WTC11 (cell line): ENCODE data around the gene KIRREL3. TPM values are rescaled to one million over a fixed set of nuclear protein-coding genes. Genes with fewer than 3 reads are reported as not detected.

Source experiments
- ATAC-seq: fragments of 200-7000 bp; cut with Tn5 transposase; 2 replicates; pipeline ENCODE4 v1.10.0; 2021; ENCODE audit warnings: mild to moderate bottlenecking, moderate library complexity
- CTCF ChIA-PET: fragments of 300-600 bp; sonication (Branson Sonifier 250); formaldehyde crosslinking; loops from one replicate; lab custom pipeline; 2021; ENCODE audit warnings: antibody characterized with exemption; lab: Charles Lee
- POLR2A ChIA-PET: fragments of 350-600 bp; sonication (Branson Sonifier 250); formaldehyde crosslinking; loops from one replicate; lab custom pipeline; 2021; ENCODE audit warnings: antibody characterized with exemption; lab: Charles Lee
- DNase-seq: peaks from one replicate; pipeline ENCODE4 v3.0.0; 2021; ENCODE audit warnings: low spot score
- H3K27ac Mint-ChIP-seq: 2 replicates; pipeline ENCODE4 v1.8.0; 2021; ENCODE audit warnings: mixed read lengths
- H3K27me3 Mint-ChIP-seq: 2 replicates; pipeline ENCODE4 v1.8.0; 2021; ENCODE audit warnings: low read depth, mild to moderate bottlenecking, moderate library complexity, mixed read lengths
- H3K36me3 Mint-ChIP-seq: 2 replicates; pipeline ENCODE4 v1.8.0; 2021; ENCODE audit warnings: mixed read lengths
- H3K4me1 Mint-ChIP-seq: 2 replicates; pipeline ENCODE4 v1.8.0; 2022; ENCODE audit warnings: mixed read lengths
- H3K4me3 Mint-ChIP-seq: 2 replicates; pipeline ENCODE4 v1.8.0; 2021; ENCODE audit warnings: mild to moderate bottlenecking, moderate library complexity, mixed read lengths
- H3K9me3 Mint-ChIP-seq: 2 replicates; pipeline ENCODE4 v1.8.0; 2021; ENCODE audit warnings: mixed read lengths
- CREB1 ChIP-seq: sonication (generic); formaldehyde crosslinking; IDR thresholded peaks from 2 replicates; pipeline ENCODE4 v1.8.0; 2023; ENCODE audit warnings: mild to moderate bottlenecking, missing genetic modification reagents
- EMX1 ChIP-seq: fragments of 250-450 bp; sonication (Bioruptor Pico); IDR thresholded peaks from 2 replicates; pipeline ENCODE4 v1.8.0; 2021; ENCODE audit warnings: mild to moderate bottlenecking
- FOXK1 ChIP-seq: sonication (generic); formaldehyde crosslinking; IDR thresholded peaks from 2 replicates; pipeline ENCODE4 v1.8.0; 2022; ENCODE audit warnings: mild to moderate bottlenecking, moderate library complexity, missing genetic modification reagents
- NFYB ChIP-seq: sonication (generic); formaldehyde crosslinking; conservative IDR thresholded peaks from 2 replicates; pipeline ENCODE4 v1.8.0; 2022; ENCODE audit warnings: low read depth, missing genetic modification reagents
- NR1H2 ChIP-seq: sonication (generic); formaldehyde crosslinking; IDR thresholded peaks from 2 replicates; pipeline ENCODE4 v1.9.0; 2021; ENCODE audit warnings: mild to moderate bottlenecking, moderate library complexity, missing genetic modification reagents
- RORB ChIP-seq: fragments of 250-450 bp; sonication (Bioruptor Pico); IDR thresholded peaks from 2 replicates; pipeline ENCODE4 v1.9.0; 2021; ENCODE audit warnings: mild to moderate bottlenecking
- TEAD4 ChIP-seq: sonication (generic); formaldehyde crosslinking; IDR thresholded peaks from 2 replicates; pipeline ENCODE4 v1.8.0; 2022; ENCODE audit warnings: mild to moderate bottlenecking, missing genetic modification reagents
- ZNF396 ChIP-seq: fragments of 250-450 bp; sonication (Bioruptor Pico); IDR thresholded peaks from 2 replicates; pipeline ENCODE4 v1.8.0; 2021; ENCODE audit warnings: mild to moderate bottlenecking, moderate library complexity, borderline replicate concordance
- total RNA-seq: library from RNA; stranded (reverse); gene quantifications from 3 replicates; pipeline ENCODE4 v1.2.3, GENCODE V29; 2021
- TF ChIP-seq, protein P1 (sequence below): sonication (generic); formaldehyde crosslinking; IDR thresholded peaks from 2 replicates; pipeline ENCODE4 v1.8.0; 2023; ENCODE audit warnings: missing genetic modification reagents
- TF ChIP-seq, protein P2 (sequence below): sonication (generic); formaldehyde crosslinking; conservative IDR thresholded peaks from 2 replicates; pipeline ENCODE4 v1.8.1; 2022; ENCODE audit warnings: mild to moderate bottlenecking, missing genetic modification reagents
- TF ChIP-seq, protein P3 (sequence below): sonication (generic); formaldehyde crosslinking; IDR thresholded peaks from 2 replicates; pipeline ENCODE4 v1.8.0; 2022; ENCODE audit warnings: mild to moderate bottlenecking, missing genetic modification reagents
- TF ChIP-seq, protein P4 (sequence below): sonication (generic); formaldehyde crosslinking; IDR thresholded peaks from 2 replicates; pipeline ENCODE4 v1.8.1; 2023; ENCODE audit warnings: mild to moderate bottlenecking, missing genetic modification reagents, borderline replicate concordance
- TF ChIP-seq, protein P5 (sequence below): sonication (generic); formaldehyde crosslinking; IDR thresholded peaks from 2 replicates; pipeline ENCODE4 v1.8.1; 2023; ENCODE audit warnings: mild to moderate bottlenecking, missing genetic modification reagents, moderate library complexity
- TF ChIP-seq, protein P6 (sequence below): fragments of 250-450 bp; sonication (Bioruptor Pico); IDR thresholded peaks from 2 replicates; pipeline ENCODE4 v1.9.0; 2021; ENCODE audit warnings: moderate library complexity, mild to moderate bottlenecking, inconsistent platforms, borderline replicate concordance
- TF ChIP-seq, protein P7 (sequence below): sonication (generic); formaldehyde crosslinking; IDR thresholded peaks from 2 replicates; pipeline ENCODE4 v1.8.0; 2022; ENCODE audit warnings: mild to moderate bottlenecking, missing genetic modification reagents
- TF ChIP-seq, protein P8 (sequence below): sonication (generic); formaldehyde crosslinking; IDR thresholded peaks from 2 replicates; pipeline ENCODE4 v1.8.0; 2022; ENCODE audit warnings: missing genetic modification reagents
- TF ChIP-seq, protein P9 (sequence below): sonication (generic); formaldehyde crosslinking; IDR thresholded peaks from 2 replicates; pipeline ENCODE4 v1.8.0; 2023; ENCODE audit warnings: missing genetic modification reagents, mild to moderate bottlenecking, borderline replicate concordance

The KIRREL3 gene
- total RNA-seq, 1 experiment from 2014 or later, result 0.59 TPM

DNA sequence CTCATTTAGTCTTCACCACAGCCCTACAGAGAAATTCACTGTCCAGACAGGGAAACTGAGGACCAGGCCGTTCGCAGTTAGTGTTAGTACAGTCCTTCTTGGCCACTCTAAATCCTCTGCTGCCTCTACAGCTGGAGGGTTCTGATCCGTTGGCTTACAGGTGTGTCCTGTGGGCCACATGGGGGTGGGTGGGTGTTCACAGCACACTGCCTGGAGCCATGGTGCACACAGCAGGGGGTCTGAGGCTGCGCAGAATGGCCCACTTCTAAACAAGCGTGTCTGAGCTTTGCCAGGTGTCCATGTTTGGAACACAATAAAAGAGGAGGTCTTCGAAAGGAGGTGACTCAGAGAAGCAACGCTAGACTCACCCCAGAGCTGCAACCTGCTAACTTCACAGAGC is 396.1 kb downstream of the KIRREL3 start:
- H3K4me1 Mint-ChIP-seq, result peaks cover 59% of the 10 kb centered on the region
- ChIA-PET CTCF (no interaction called here), POLR2A (no interaction called here)
- H3K27me3 Mint-ChIP-seq, result no peaks in the 10 kb centered on the region
- H3K36me3 Mint-ChIP-seq, result no peaks in the 10 kb centered on the region
- H3K27ac Mint-ChIP-seq, result no peak overlapping the region
- no peak overlapping the region for H3K4me3 Mint-ChIP-seq
- DNase-seq (no peak), ATAC-seq (no peak)
- no peaks in the 10 kb centered on the region for H3K9me3 Mint-ChIP-seq
- TF ChIP-seq RORB (CRISPR knock-in tag), result no peak
- TF ChIP-seq, protein P1, sequence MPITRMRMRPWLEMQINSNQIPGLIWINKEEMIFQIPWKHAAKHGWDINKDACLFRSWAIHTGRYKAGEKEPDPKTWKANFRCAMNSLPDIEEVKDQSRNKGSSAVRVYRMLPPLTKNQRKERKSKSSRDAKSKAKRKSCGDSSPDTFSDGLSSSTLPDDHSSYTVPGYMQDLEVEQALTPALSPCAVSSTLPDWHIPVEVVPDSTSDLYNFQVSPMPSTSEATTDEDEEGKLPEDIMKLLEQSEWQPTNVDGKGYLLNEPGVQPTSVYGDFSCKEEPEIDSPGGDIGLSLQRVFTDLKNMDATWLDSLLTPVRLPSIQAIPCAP, result no peak
- TF ChIP-seq, protein P2, sequence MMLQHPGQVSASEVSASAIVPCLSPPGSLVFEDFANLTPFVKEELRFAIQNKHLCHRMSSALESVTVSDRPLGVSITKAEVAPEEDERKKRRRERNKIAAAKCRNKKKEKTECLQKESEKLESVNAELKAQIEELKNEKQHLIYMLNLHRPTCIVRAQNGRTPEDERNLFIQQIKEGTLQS (CRISPR knock-in tag), result no peak
- TF ChIP-seq TEAD4 (CRISPR knock-in tag), result no peak
- no peak for TF ChIP-seq NFYB (CRISPR knock-in tag)
- no peak for TF ChIP-seq NR1H2 (CRISPR knock-in tag)
- TF ChIP-seq, protein P3, sequence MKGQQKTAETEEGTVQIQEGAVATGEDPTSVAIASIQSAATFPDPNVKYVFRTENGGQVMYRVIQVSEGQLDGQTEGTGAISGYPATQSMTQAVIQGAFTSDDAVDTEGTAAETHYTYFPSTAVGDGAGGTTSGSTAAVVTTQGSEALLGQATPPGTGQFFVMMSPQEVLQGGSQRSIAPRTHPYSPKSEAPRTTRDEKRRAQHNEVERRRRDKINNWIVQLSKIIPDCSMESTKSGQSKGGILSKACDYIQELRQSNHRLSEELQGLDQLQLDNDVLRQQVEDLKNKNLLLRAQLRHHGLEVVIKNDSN (CRISPR knock-in tag), result no peak

DNA sequence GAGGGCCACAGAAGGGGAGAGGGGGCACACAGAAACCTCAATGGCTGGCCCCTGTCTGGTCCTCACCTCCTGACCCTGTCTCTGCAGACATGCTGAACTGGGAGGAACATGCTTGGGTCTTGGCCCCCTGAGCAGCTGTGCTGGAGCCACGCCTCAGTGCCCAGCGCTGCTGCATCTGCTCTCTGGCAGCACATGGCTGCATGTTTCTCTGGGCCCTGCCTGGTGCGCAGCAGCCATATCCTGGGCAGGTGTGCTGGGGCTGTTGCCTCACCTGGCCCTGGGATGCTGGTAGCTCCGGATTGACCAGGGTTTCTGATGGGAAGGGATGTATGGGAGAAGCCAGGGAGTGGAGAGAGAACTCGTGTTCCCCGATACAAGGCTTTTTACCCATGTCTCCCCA is 397.1 kb downstream of the KIRREL3 start:
- TF ChIP-seq FOXK1 (CRISPR knock-in tag) (no peak), CREB1 (CRISPR knock-in tag) (no peak), ZNF396 (CRISPR knock-in tag) (no peak), EMX1 (CRISPR knock-in tag) (no peak)
- TF ChIP-seq, protein P4, sequence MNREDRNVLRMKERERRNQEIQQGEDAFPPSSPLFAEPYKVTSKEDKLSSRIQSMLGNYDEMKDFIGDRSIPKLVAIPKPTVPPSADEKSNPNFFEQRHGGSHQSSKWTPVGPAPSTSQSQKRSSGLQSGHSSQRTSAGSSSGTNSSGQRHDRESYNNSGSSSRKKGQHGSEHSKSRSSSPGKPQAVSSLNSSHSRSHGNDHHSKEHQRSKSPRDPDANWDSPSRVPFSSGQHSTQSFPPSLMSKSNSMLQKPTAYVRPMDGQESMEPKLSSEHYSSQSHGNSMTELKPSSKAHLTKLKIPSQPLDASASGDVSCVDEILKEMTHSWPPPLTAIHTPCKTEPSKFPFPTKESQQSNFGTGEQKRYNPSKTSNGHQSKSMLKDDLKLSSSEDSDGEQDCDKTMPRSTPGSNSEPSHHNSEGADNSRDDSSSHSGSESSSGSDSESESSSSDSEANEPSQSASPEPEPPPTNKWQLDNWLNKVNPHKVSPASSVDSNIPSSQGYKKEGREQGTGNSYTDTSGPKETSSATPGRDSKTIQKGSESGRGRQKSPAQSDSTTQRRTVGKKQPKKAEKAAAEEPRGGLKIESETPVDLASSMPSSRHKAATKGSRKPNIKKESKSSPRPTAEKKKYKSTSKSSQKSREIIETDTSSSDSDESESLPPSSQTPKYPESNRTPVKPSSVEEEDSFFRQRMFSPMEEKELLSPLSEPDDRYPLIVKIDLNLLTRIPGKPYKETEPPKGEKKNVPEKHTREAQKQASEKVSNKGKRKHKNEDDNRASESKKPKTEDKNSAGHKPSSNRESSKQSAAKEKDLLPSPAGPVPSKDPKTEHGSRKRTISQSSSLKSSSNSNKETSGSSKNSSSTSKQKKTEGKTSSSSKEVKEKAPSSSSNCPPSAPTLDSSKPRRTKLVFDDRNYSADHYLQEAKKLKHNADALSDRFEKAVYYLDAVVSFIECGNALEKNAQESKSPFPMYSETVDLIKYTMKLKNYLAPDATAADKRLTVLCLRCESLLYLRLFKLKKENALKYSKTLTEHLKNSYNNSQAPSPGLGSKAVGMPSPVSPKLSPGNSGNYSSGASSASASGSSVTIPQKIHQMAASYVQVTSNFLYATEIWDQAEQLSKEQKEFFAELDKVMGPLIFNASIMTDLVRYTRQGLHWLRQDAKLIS (CRISPR knock-in tag), result no peak
- TF ChIP-seq, protein P5, sequence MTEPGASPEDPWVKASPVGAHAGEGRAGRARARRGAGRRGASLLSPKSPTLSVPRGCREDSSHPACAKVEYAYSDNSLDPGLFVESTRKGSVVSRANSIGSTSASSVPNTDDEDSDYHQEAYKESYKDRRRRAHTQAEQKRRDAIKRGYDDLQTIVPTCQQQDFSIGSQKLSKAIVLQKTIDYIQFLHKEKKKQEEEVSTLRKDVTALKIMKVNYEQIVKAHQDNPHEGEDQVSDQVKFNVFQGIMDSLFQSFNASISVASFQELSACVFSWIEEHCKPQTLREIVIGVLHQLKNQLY (CRISPR knock-in tag), result no peak
- TF ChIP-seq, protein P6, sequence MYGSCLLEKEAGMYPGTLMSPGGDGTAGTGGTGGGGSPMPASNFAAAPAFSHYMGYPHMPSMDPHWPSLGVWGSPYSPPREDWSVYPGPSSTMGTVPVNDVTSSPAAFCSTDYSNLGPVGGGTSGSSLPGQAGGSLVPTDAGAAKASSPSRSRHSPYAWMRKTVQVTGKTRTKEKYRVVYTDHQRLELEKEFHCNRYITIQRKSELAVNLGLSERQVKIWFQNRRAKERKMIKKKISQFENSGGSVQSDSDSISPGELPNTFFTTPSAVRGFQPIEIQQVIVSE (CRISPR knock-in tag), result no peak
- TF ChIP-seq, protein P2 (CRISPR knock-in tag), result no peak
- TF ChIP-seq, protein P7, sequence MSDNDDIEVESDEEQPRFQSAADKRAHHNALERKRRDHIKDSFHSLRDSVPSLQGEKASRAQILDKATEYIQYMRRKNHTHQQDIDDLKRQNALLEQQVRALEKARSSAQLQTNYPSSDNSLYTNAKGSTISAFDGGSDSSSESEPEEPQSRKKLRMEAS (CRISPR knock-in tag), result no peak
- TF ChIP-seq, protein P8, sequence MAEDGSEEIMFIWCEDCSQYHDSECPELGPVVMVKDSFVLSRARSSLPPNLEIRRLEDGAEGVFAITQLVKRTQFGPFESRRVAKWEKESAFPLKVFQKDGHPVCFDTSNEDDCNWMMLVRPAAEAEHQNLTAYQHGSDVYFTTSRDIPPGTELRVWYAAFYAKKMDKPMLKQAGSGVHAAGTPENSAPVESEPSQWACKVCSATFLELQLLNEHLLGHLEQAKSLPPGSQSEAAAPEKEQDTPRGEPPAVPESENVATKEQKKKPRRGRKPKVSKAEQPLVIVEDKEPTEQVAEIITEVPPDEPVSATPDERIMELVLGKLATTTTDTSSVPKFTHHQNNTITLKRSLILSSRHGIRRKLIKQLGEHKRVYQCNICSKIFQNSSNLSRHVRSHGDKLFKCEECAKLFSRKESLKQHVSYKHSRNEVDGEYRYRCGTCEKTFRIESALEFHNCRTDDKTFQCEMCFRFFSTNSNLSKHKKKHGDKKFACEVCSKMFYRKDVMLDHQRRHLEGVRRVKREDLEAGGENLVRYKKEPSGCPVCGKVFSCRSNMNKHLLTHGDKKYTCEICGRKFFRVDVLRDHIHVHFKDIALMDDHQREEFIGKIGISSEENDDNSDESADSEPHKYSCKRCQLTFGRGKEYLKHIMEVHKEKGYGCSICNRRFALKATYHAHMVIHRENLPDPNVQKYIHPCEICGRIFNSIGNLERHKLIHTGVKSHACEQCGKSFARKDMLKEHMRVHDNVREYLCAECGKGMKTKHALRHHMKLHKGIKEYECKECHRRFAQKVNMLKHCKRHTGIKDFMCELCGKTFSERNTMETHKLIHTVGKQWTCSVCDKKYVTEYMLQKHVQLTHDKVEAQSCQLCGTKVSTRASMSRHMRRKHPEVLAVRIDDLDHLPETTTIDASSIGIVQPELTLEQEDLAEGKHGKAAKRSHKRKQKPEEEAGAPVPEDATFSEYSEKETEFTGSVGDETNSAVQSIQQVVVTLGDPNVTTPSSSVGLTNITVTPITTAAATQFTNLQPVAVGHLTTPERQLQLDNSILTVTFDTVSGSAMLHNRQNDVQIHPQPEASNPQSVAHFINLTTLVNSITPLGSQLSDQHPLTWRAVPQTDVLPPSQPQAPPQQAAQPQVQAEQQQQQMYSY, result no peak
- TF ChIP-seq, protein P9, sequence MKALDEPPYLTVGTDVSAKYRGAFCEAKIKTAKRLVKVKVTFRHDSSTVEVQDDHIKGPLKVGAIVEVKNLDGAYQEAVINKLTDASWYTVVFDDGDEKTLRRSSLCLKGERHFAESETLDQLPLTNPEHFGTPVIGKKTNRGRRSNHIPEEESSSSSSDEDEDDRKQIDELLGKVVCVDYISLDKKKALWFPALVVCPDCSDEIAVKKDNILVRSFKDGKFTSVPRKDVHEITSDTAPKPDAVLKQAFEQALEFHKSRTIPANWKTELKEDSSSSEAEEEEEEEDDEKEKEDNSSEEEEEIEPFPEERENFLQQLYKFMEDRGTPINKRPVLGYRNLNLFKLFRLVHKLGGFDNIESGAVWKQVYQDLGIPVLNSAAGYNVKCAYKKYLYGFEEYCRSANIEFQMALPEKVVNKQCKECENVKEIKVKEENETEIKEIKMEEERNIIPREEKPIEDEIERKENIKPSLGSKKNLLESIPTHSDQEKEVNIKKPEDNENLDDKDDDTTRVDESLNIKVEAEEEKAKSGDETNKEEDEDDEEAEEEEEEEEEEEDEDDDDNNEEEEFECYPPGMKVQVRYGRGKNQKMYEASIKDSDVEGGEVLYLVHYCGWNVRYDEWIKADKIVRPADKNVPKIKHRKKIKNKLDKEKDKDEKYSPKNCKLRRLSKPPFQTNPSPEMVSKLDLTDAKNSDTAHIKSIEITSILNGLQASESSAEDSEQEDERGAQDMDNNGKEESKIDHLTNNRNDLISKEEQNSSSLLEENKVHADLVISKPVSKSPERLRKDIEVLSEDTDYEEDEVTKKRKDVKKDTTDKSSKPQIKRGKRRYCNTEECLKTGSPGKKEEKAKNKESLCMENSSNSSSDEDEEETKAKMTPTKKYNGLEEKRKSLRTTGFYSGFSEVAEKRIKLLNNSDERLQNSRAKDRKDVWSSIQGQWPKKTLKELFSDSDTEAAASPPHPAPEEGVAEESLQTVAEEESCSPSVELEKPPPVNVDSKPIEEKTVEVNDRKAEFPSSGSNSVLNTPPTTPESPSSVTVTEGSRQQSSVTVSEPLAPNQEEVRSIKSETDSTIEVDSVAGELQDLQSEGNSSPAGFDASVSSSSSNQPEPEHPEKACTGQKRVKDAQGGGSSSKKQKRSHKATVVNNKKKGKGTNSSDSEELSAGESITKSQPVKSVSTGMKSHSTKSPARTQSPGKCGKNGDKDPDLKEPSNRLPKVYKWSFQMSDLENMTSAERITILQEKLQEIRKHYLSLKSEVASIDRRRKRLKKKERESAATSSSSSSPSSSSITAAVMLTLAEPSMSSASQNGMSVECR (CRISPR knock-in tag), result no peak
- TF ChIP-seq, all 79 proteins: peak for 0
- CTCF ChIA-PET, result interaction anchor here (2.7 kb wide), 1 partner anchor 387 kb away, joined by 10 read pairs; no protein-coding TSS in a partner anchor
- Mint-ChIP-seq H3K4me1 (peaks cover 49% of the 10 kb centered on the region), H3K4me3 (no peak overlapping the region), H3K9me3 (peaks cover 5% of the 10 kb centered on the region), H3K36me3 (peaks cover 4% of the 10 kb centered on the region), H3K27ac (no peak overlapping the region), H3K27me3 (no peaks in the 10 kb centered on the region)
- ATAC-seq, result no peak
- DNase-seq, result no peak
- POLR2A ChIA-PET, result no interaction called here
